Natural killer cell (primary cell): ENCODE measurements around the gene ERI3. TPM values are rescaled to one million over a fixed set of nuclear protein-coding genes. Genes with fewer than 3 reads are reported as not detected.

Experiments used
- ATAC-seq, 3 donors: fragments of 150-1000 bp in 2 of 3; fragments of 200-7000 bp in 1 of 3; cut with Tn5 transposase; 1 replicate in 1 of 3; 2 replicates in 2 of 3; pipeline ENCODE4 v1.10.0; 2021; ENCODE audit warnings: mild to moderate bottlenecking in 2 of 3, moderate library complexity in 2 of 3
- DNase-seq, 2 donors: peaks; one replicate each; pipeline versions ENCODE4 v3.0.0 to v3.0.0-alpha.2; 2013 to 2021; ENCODE audit warnings: mixed read lengths in 1 of 2
- H3K27ac ChIP-seq: one replicate; pipeline ENCODE4 v1.5.1; 2013; ENCODE audit warnings: mild to moderate bottlenecking, low read length
- H3K27me3 ChIP-seq: one replicate; pipeline ENCODE4 v1.6.1; 2013; ENCODE audit warnings: low read length; ENCODE audit not compliant: control insufficient read depth, insufficient read depth
- H3K36me3 ChIP-seq: one replicate; pipeline ENCODE4 v1.6.1; 2013; ENCODE audit warnings: low read length; ENCODE audit not compliant: control insufficient read depth, insufficient read depth
- H3K4me1 ChIP-seq: one replicate; pipeline ENCODE4 v1.6.1; 2013; ENCODE audit warnings: low read length; ENCODE audit not compliant: control insufficient read depth, insufficient read depth
- H3K4me3 ChIP-seq: one replicate; pipeline ENCODE4 v1.5.1; 2013; ENCODE audit warnings: low read length
- H3K9me3 ChIP-seq: one replicate; pipeline ENCODE4 v1.6.1; 2013; ENCODE audit warnings: low read length; ENCODE audit not compliant: control insufficient read depth, insufficient read depth
- H3K27ac Mint-ChIP-seq, 2 donors: one replicate each; pipeline ENCODE4 v1.8.0; 2022; ENCODE audit warnings: mild to moderate bottlenecking in 2 of 2, mixed read lengths in 2 of 2, moderate library complexity in 1 of 2
- H3K27me3 Mint-ChIP-seq, 2 donors: one replicate each; pipeline ENCODE4 v1.8.0; 2022; ENCODE audit warnings: low read depth in 2 of 2, mixed read lengths in 2 of 2
- H3K36me3 Mint-ChIP-seq: one replicate; pipeline ENCODE4 v1.8.0; 2022; ENCODE audit warnings: mixed read lengths
- H3K4me1 Mint-ChIP-seq, 2 donors: one replicate each; pipeline ENCODE4 v1.8.0; 2022; ENCODE audit warnings: mixed read lengths in 2 of 2
- H3K4me3 Mint-ChIP-seq: one replicate; pipeline ENCODE4 v1.8.0; 2022; ENCODE audit warnings: mild to moderate bottlenecking, moderate library complexity, mixed read lengths
- H3K9me3 Mint-ChIP-seq, 2 donors: one replicate each; pipeline ENCODE4 v1.8.0; 2022; ENCODE audit warnings: mixed read lengths in 2 of 2
- CTCF ChIP-seq: fragments of 200-600 bp; IDR thresholded peaks from one replicate; pipeline ENCODE4 v1.8.0; 2022; ENCODE audit warnings: antibody characterized with exemption
- WGBS: methylation state at CpG from one replicate; pipeline ENCODE4 v1.1.7; 2013; ENCODE audit warnings: missing lambda C conversion rate; ENCODE audit not compliant: insufficient coverage; 5-methylcytosine and 5-hydroxymethylcytosine counted together
- intact Hi-C: fragments of 100-400 bp; cut with micrococcal nuclease; formaldehyde crosslinking; loops from one replicate; pipeline ENCODE4 v1.14.2; 2022
- total RNA-seq, 4 donors: library from RNA; stranded (reverse); fragments of 120-200 nt in 1 of 4; gene quantifications; one replicate each; pipeline versions ENCODE4 v1.2.3 to v1.2.4, GENCODE V29; 2013 to 2022

ERI3 gene
- total RNA-seq, 3 donors from 2014 or later (not counting 1 experiment from before 2014, with no cell fraction given) = 28.3 to 35.3 (median 30.4) TPM

GRCh38 chr1:44261171-44261817 lies 93.8 kb downstream of the ERI3 start:
- Histone ChIP-seq H3K9me3 (no peaks in the 10 kb centered on the region), H3K36me3 (no peaks in the 10 kb centered on the region), H3K4me3 (no peak overlapping the region), H3K27me3 (no peaks in the 10 kb centered on the region), H3K27ac (no peak overlapping the region), H3K4me1 (peaks cover 10% of the 10 kb centered on the region)
- H3K4me1 Mint-ChIP-seq = peaks cover 5 to 32% of the 10 kb centered on the region in 2 donors
- intact Hi-C loops = no loop called here
- ATAC-seq (no peak), DNase-seq (no peak)
- TF ChIP-seq CTCF = no peak
- H3K4me3 Mint-ChIP-seq = no peak overlapping the region
- H3K9me3 Mint-ChIP-seq = no peaks in the 10 kb centered on the region
- no peaks in the 10 kb centered on the region for H3K27me3 Mint-ChIP-seq
- no peaks in the 10 kb centered on the region for H3K36me3 Mint-ChIP-seq
- no peak overlapping the region for H3K27ac Mint-ChIP-seq
- WGBS = 97% methylated on average over 26 of the region's 27 CpGs

- no peaks in the 10 kb centered on the region for H3K27me3 Mint-ChIP-seq
- peaks cover 5 to 32% of the 10 kb centered on the region in 2 donors for H3K4me1 Mint-ChIP-seq
- no peak for TF ChIP-seq CTCF
- intact Hi-C loops = no loop called here
- no peak overlapping the region for H3K4me3 ChIP-seq
- DNase-seq = no peak
- ATAC-seq = no peak
- no peaks in the 10 kb centered on the region for H3K36me3 Mint-ChIP-seq
- peaks cover 10% of the 10 kb centered on the region for H3K4me1 ChIP-seq
- no peaks in the 10 kb centered on the region for H3K36me3 ChIP-seq
- H3K27me3 ChIP-seq = no peaks in the 10 kb centered on the region
- 90% methylated on average over 4 of the region's 4 CpGs for WGBS
- H3K9me3 Mint-ChIP-seq = no peaks in the 10 kb centered on the region
- no peak overlapping the region for H3K27ac ChIP-seq
- H3K4me3 Mint-ChIP-seq = no peak overlapping the region
- no peak overlapping the region for H3K27ac Mint-ChIP-seq
- H3K9me3 ChIP-seq = no peaks in the 10 kb centered on the region
Measured at GRCh38 chr1:44260792-44261170, 94.3 kb downstream of the ERI3 start.

GRCh38 chr1:44259090-44259489 lies 96.0 kb downstream of the ERI3 start:
- Histone ChIP-seq H3K4me3 (no peak overlapping the region), H3K36me3 (no peaks in the 10 kb centered on the region), H3K4me1 (peaks cover 10% of the 10 kb centered on the region), H3K27me3 (no peaks in the 10 kb centered on the region), H3K27ac (no peak overlapping the region), H3K9me3 (no peaks in the 10 kb centered on the region)
- Mint-ChIP-seq H3K9me3 (no peaks in the 10 kb centered on the region), H3K27me3 (no peaks in the 10 kb centered on the region), H3K27ac (no peak overlapping the region), H3K4me1 (peaks cover 5 to 21% of the 10 kb centered on the region in 2 donors), H3K4me3 (no peak overlapping the region), H3K36me3 (no peaks in the 10 kb centered on the region)
- 100% methylated on average over 2 of the region's 2 CpGs for WGBS
- DNase-seq (no peak), ATAC-seq (no peak)
- TF ChIP-seq CTCF = no peak
- intact Hi-C loops = no loop called here
